SKM-1 (cell line): ENCODE measurements around the gene ERCC6L2.

Source experiments
- DNase-seq: peaks from one replicate; lab custom pipeline; 2025; ENCODE audit not compliant: unreplicated experiment; lab: John Stamatoyannopoulos, UW

ERCC6L2 gene

GRCh38 chr9:95864852-95865580 lies 10.5 kb upstream of the ERCC6L2 start:
- DNase-seq: no peak

- no peak for DNase-seq
Measured at GRCh38 chr9:95870352-95870751, 5.1 kb upstream of the ERCC6L2 start.

DNA sequence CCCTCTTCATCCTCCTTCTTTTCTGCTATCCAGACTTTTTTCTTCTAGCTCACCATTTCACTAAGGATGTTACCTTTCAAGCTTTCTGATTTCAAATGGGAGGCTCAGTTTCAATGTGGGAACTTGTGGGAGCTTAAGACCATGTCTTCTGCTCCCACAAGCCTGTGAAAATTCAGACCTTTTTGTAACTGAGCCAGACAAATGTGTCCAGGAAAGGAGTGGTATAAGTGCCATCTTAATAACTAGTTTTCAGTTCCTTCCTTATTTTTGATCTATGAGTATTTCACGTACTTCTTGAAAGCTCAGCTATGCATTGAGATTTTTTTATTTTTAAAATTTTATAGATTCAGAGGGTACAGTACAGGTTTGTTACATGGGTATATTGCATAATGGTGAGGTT lies 4.6 kb upstream of the ERCC6L2 start:
- no peak for DNase-seq

DNA sequence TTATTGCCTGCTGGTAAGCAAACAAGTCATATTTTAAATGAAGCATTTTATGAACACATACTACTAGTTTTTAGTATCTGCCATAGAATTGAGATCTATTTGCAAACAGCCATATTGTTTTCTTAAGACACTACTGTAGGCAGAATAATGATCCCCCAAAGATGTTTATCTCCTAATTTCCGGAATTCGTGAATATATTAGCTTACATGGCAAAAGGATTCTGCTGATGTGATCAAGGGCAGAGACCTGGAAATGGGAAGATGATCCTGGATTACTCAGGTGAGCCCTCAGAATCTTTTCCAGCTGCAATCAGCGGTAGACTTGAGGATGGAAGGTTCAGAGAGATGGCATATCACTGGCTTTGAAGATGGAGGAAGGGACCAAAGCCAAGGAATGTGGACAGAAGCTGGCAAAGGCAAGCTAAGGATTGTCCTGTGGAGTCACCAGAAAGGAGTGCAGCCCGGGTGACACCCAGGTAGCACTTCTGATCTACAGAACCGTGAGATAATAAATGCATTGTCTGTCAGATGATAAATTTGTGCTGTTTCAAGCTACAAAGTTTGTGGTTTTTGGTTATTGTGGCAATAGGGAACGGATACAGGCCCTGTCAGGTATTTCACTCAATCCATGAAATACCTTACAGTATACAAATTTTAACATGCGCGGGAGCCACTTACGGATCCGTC lies 1.0 kb upstream of the ERCC6L2 start:
- DNase-seq: no peak

- no peak for DNase-seq
Measured at GRCh38 chr9:95874989-95875304, 544 bp upstream of the ERCC6L2 start.

- no peak for DNase-seq
Measured at GRCh38 chr9:95876138-95876444, 600 bp downstream of the ERCC6L2 start.

- DNase-seq: no peak
Measured at GRCh38 chr9:95876595-95876994, 1.1 kb downstream of the ERCC6L2 start.

- DNase-seq: no peak
Measured at GRCh38 chr9:95877984-95878383, 2.5 kb downstream of the ERCC6L2 start.

DNA sequence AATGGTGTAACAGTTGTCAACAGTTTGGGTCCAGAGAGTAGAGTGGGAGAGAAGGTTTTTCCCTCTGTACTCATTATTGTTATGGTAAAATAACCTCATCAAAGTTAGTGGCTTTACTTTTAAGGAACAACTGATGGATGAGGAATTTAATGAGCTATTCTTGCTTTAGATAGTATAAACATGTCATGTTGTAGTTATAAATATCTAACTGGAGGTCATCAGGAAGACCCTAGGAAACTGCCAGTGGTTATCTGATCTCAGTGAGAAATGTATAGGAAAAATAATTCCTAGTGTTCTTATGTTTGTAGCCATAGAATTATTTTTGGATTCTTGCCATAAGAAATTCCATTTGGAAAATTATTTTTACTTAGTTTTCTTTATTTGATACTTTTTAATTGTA lies 4.1 kb downstream of the ERCC6L2 start:
- DNase-seq: no peak

DNA sequence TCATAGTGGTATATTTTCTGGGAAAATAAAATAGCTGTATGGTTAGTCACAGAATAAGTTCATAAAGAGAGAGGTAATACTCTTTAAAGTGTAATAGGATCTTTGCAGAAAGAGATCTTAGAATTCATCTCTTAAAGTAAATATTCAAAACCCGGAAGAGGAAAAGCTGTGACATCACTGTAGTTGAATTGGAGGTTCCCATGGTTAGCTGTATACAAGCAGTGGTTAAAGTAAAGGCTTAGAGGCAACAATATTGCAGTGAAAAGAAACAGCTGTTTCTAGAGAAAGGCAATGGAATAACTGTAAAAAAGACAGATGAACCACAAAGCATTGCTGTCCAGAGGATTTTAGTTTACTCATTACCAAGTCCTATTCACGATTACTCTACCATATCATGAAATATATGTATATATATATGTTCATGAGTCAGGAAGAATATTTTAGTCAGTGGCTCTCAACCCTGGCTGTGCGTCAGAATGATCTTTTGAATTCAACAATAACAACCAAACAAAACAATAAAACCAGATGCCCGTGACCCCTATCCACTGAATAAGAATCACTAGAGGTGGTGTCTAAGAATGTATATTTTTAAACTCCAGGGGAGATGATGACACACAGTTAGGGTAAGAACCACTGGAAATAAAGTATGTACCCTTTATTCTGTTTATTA lies 4.7 kb downstream of the ERCC6L2 start:
- DNase-seq: no peak

DNA sequence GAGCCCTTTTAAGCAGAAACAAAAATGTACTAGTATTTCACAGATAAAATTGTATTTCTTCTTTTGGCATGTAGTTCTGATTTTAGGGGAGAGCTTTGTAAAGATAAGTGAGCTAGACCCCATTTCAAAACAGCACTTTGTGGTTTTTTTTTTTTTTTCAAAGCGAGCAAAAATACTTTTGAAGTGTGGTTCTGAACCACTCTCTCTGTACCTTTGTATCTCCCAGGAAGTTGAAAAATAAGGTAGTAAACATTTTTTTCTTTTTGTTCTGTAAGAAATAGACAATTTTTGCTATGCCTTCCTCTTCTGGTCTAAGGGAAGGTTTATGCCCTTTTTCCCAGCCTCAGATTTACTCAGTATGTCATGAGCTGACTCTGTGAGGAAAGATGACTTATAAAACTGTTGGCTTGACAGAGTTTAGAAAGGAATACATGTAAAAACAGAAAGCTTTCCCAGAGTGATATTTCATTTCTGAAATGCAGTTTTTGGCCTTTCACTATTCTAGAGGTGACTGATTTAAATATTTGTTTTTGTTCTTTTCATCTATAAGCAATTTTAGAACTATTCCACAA lies 12.5 kb downstream of the ERCC6L2 start:
- DNase-seq: no peak

- DNase-seq: no peak
Measured at GRCh38 chr9:95890594-95890993, 15.1 kb downstream of the ERCC6L2 start.

- no peak for DNase-seq
Measured at GRCh38 chr9:95891067-95891671, 15.7 kb downstream of the ERCC6L2 start.

- no peak for DNase-seq
Measured at GRCh38 chr9:95892690-95893089, 17.2 kb downstream of the ERCC6L2 start.

- no peak for DNase-seq
Measured at GRCh38 chr9:95896580-95896979, 21.1 kb downstream of the ERCC6L2 start.

DNA sequence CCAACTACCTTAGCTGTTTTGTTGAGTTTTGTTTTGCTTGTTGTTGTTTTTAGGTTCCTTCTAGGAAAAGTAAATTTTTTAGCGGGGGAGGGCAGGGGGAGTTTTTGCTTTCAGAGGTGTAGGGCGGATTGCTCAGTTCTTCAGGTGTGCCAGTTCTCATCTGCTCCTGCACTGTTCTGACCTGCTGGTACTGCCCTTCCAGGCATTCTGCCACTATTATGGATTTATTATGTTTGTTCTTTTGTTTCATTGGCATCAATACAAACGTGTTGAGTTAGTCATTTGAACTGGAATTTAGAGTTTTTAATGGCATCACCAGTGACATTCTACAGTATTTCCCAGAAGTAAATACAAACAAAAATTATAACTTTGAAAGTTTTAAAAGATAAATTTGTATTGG lies 26.0 kb downstream of the ERCC6L2 start:
- DNase-seq: no peak

DNA sequence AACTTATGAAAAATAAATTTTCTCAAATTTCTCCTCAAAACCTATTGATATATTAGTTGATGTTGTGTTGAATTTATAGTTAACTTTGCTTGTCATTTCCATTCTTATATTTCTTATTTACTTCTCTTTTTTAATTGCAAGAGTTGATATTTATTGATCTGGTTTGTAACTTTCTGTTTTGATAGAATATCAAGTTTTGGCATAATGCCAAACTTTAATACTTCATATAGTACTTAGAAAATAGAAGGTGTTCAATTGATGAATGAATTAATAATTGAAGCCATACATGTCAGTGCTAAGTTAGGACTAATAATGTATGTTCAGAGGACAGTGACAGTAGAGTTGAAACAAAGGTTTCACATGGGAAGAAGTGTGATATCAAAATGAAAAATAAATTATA lies 27.9 kb downstream of the ERCC6L2 start:
- no peak for DNase-seq

- no peak for DNase-seq
Measured at GRCh38 chr9:95907794-95908193, 32.3 kb downstream of the ERCC6L2 start.

- DNase-seq: no peak
Measured at GRCh38 chr9:95910023-95910707, 34.7 kb downstream of the ERCC6L2 start.

DNA sequence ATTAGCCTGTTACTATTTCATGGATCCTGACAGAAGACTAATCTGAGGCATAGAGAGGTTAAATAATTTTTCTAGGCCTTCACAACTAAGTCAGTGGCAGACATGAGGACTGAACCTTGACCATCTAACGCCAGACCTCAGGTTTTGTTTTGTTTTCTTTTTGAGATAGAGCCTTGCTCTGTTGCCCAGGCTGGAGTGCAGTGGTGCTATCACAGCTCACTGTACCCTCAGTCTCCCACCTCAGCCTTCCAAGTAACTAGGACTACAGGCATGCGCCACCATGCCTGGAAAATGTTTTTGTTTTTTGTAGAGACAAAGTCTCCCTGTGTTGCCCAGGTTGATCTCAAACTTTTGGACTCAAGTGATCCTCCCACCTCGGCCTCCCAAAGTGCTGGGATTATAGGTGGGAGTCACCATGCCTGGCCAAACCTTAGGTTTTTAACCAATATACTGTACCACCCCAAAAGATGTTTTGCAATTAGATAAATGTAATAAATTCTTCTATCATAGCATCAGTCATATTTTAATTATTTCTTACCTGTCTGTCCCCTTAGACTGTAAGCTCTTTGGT lies 35.4 kb downstream of the ERCC6L2 start:
- DNase-seq: no peak

DNA sequence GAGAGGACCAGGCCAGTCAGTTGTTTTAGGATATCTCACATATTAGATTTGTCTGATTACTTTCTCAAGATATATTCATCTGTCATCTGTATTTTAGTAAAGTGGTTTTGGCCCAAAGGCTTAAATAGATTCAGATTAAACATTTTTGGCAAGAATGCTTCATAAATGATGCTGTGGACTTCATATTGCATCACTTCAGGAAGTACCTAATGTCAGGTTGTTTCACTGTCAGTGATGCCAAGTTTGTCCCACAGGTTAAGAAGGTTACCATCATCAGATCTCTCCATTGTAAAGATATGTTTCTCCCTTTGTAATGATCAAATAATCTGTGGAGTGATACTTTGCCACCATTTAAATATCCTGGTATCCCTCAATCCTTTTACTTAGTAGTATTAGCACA lies 37.3 kb downstream of the ERCC6L2 start:
- no peak for DNase-seq
